ENCODE measurements around the gene NTRK2.
"Not testable (repeated sequence)": the region's sequence is repeated elsewhere in the genome, so short reads cannot be mapped to it uniquely, and the experiment has no call there.

NTRK2 gene

GRCh38 chr9:85064811-85065371, 395.4 kb downstream of the NTRK2 start:
- CTCF ChIA-PET = no interaction called here
- TF ChIP-seq CTBP1 (IDR thresholded peaks at IDR 0.05; ENCODE audit: borderline replicate concordance) = no peak
- TF ChIP-seq, protein P1, sequence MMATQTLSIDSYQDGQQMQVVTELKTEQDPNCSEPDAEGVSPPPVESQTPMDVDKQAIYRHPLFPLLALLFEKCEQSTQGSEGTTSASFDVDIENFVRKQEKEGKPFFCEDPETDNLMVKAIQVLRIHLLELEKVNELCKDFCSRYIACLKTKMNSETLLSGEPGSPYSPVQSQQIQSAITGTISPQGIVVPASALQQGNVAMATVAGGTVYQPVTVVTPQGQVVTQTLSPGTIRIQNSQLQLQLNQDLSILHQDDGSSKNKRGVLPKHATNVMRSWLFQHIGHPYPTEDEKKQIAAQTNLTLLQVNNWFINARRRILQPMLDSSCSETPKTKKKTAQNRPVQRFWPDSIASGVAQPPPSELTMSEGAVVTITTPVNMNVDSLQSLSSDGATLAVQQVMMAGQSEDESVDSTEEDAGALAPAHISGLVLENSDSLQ (IDR thresholded peaks at IDR 0.05) = no peak
- no peak for TF ChIP-seq NFRKB (IDR thresholded peaks at IDR 0.05)
- TF ChIP-seq ELF4 (IDR thresholded peaks at IDR 0.05) = no peak
- no peak for TF ChIP-seq SUZ12 (IDR thresholded peaks at IDR 0.05)
- TF ChIP-seq ZNF384 (IDR thresholded peaks at IDR 0.05) = no peak
- TF ChIP-seq FOXA1 (IDR thresholded peaks at IDR 0.05) = no peak
- no peak for TF ChIP-seq ARNT (IDR thresholded peaks at IDR 0.05)
- no peak for TF ChIP-seq FOXK2 (IDR thresholded peaks at IDR 0.05)
- no peak for DNase-seq (ENCODE audit: extremely low spot score)
- POLR2A ChIA-PET = no interaction called here

- no peak for TF ChIP-seq ARNT (IDR thresholded peaks at IDR 0.05)
- no peak for TF ChIP-seq HDGF (IDR thresholded peaks at IDR 0.05; ENCODE audit: borderline replicate concordance)
- TF ChIP-seq L3MBTL2 (conservative IDR thresholded peaks at IDR 0.05) = no peak
- TF ChIP-seq BHLHE40 (IDR thresholded peaks at IDR 0.05; ENCODE audit: borderline replicate concordance) = no peak
- TF ChIP-seq SUZ12 (IDR thresholded peaks at IDR 0.05) = no peak
- DNase-seq (ENCODE audit: extremely low spot score) = no peak
- ChIA-PET CTCF (no interaction called here), POLR2A (no interaction called here)
Measured at GRCh38 chr9:85067792-85068191, 398.3 kb downstream of the NTRK2 start.

GRCh38 chr9:85069421-85069820, 399.9 kb downstream of the NTRK2 start:
- CTCF ChIA-PET; DNase-seq (ENCODE audit: extremely low spot score); POLR2A ChIA-PET: not testable (repeated sequence)

All from HEK293T (cell line).